Lung microvascular endothelial cell (primary cell): Measurements from ENCODE around the gene C1orf216. TPM values are rescaled to one million over a fixed set of nuclear protein-coding genes. Genes with fewer than 3 reads are reported as not detected.
A peak's percentile ranks its signal among the peaks of the same experiment; 100 is the strongest.
"Not testable (repeated sequence)": the region's sequence is repeated elsewhere in the genome, so short reads cannot be mapped to it uniquely, and the experiment has no call there.

Experiments
- DNase-seq, 2 donors: peaks; one replicate each; pipeline versions ENCODE4 v3.0.0 to v3.0.0-alpha.2; 2010; ENCODE audit warnings: low read depth in 2 of 2
- total RNA-seq: library from RNA; depleted of rRNA; stranded (reverse); fragments of >200 nt; gene quantifications from 2 replicates; pipeline ENCODE4 v1.2.1, GENCODE V29; 2014

The C1orf216 gene
- 12.2 and 17.1 TPM in 2 replicates for total RNA-seq

- DNase-seq = peak; percentile 73 to 80
Observed at GRCh38 chr1:35718492-35719336, at the start of gene C1orf216. Gene C1orf216 (minus strand): TSS chr1:35718884. CDS start chr1:35716321, 2,563 bp downstream.

- DNase-seq = no peak
Observed at GRCh38 chr1:35764283-35764682, 45.6 kb upstream of the C1orf216 start.

GRCh38 chr1:35763201-35763600 lies 44.5 kb upstream of the C1orf216 start:
- no peak for DNase-seq

- peak in 1 of 2 donors; percentile 63 for DNase-seq
Observed at GRCh38 chr1:35762141-35762540, 43.5 kb upstream of the C1orf216 start.

GRCh38 chr1:35756064-35756463 lies 37.4 kb upstream of the C1orf216 start:
- DNase-seq = no peak

- no peak for DNase-seq
Observed at GRCh38 chr1:35753626-35754260, 35.1 kb upstream of the C1orf216 start.

DNA sequence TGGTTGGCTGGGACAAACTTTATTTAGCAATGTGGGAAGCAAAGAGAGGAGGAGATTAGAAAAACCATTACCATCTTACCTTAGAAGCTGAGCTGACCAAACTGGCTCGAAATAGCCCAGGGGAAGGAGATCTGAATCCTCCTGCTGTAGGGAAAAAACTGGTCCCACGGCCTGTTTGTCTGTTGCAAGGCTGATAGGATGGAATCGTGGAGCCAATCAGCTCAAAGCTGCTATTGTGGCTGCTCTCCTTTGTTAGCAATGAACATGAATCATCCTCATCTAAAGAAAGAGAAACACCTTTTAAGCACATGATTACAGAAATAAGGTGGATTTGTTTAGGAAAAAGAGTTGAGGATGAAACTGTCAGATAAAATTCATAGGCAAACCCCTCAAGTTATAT lies 29.6 kb upstream of the C1orf216 start:
- DNase-seq = no peak

DNA sequence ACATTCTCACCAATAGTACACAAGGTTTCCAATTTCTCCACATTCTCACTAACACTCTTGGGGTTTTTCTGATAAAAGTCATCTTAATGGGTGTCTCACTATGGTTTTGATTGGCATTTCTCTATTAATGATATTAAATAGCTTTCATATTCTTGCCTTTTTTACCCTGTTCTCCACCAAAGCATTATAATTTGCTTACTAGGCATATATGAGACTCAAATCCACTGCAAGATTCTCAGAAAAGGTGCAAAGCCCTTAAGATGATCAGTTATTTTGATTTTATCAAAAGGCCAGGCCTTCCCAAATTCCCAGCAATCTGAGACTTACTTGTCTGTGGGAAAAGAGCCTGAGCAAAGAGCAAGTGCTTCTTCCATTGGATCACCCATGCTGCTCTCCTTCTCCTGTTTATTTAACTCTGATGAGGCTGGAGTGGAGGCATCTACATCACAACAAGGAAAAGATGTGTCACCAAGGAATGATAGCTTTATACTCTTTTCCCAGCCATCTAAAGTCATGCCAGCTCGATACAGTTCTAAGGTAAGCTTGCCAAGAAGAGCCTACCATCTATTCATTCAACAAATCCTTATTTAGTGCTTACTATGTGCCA lies 26.5 kb upstream of the C1orf216 start:
- DNase-seq = no peak

DNA sequence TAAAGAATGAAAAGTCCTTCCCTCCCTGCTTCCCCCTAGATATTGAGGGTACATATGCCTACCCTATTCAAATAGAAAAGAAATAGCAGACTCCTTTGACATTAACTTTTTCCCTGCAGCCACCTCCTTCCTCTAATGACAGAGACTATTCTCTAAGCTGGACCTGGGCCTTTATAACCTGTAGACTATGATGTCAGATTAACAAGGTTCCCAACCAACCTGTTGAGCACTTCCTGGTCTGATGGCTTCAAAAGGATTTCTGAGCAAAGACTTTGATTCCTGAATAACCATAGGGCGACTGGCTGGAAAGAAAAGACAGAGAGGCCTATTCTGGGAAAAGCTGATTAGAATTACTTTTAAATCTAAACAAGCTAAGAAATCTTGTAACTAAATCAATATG lies 18.4 kb upstream of the C1orf216 start:
- DNase-seq = no peak

DNA sequence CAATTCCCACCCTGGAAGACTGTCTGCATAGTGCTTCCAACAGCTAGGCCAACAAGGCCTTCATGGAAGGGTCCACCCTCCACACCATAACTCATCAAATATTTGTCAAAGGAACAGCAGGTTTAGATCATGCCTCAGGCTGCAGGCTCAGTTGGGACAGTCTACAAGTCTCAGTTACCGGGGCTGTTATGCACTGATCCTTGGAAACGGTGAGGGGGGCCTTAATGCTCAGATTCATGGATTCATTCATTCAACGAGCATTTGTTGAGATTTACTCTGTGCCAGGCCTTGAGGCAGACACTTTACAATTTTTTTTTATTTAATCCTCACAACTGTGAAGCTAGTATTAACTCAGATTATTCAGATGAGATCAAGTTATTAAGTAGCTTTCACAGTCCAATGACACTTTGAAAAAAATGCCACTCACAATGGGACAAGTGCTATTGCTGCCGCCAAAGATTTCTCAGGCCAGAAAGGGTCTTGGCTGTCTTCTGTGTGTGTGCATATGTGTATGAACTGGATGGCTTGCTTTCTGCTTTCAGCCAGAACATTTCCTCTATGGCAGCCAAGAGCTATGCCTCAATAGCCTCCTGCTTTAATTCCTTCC lies 8.9 kb upstream of the C1orf216 start:
- DNase-seq = no peak

GRCh38 chr1:35726450-35727433 lies 8.1 kb upstream of the C1orf216 start:
- DNase-seq = peak; percentile 68 to 77

- no peak for DNase-seq
Observed at GRCh38 chr1:35725596-35725995, 6.9 kb upstream of the C1orf216 start.

- peak; percentile 26 to 59 for DNase-seq
Observed at GRCh38 chr1:35717911-35718476, 690 bp downstream of the C1orf216 start.

- DNase-seq = peak; percentile 76 to 81
Observed at GRCh38 chr1:35715568-35716002, 3.1 kb downstream of the C1orf216 start.

- no peak for DNase-seq
Observed at GRCh38 chr1:35714921-35715567, 3.6 kb downstream of the C1orf216 start.

DNA sequence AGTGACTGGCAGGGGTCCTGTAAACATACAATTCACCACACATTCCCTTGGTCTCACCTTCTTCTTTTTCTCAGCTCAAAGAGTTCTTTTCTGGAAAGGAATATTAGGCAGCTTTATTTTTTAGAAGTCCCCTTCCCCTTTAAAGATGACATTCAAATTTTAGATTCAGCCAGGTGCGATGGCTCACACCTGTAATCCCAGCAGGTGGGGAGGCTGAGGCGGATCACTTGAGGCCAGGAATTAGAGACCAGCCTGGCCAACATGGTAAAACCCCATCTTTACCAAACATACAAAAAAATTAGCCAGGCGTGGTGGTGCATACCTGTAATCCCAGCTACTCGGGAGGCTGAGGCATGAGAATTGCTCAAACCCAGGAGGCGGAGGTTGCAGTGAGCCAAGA lies 7.6 kb downstream of the C1orf216 start:
- not testable (repeated sequence) for DNase-seq

DNA sequence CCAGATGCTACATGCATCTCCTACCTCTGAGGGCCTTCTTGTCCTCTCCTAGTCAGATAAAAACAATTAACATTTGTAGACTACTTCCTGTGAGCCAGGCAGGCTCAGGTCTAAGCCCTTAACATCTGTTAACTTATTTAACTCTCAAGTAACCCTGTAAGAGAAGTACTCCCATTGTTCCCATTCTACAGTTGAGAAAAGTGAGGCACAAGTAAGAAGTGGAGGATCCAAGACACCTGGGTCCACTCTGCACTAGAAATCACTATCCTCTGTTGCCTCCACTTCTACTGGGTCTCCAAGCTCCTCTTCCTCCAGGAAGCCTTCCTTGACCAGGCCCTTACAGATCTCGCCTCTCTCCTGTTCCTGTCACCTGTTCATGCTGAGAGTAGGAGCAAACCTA lies 9.7 kb downstream of the C1orf216 start:
- no peak for DNase-seq

DNA sequence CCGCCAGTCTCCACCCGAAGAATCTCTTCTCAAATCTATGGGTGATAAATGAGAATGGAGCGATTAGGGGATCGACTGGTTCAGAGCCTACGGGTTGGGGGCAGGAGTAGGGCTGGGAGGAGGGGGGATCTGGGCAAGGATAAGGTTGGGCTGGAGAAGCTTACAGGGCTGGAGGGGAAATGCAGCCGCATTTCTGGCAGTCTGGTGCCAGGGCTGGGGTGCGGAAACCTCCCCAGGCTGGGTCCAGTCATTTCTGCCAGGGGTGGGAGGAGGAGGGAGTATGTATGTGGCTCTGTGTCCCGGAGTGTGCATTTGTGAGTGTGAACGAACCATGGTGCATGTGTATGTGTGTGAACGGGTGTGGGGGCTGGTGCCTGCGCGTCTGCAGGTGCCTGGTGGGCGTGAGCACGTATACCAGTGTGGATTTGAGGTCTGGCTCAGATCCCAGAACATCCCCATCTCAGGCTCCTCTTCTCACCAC lies 10.2 kb downstream of the C1orf216 start:
- no peak for DNase-seq

DNA sequence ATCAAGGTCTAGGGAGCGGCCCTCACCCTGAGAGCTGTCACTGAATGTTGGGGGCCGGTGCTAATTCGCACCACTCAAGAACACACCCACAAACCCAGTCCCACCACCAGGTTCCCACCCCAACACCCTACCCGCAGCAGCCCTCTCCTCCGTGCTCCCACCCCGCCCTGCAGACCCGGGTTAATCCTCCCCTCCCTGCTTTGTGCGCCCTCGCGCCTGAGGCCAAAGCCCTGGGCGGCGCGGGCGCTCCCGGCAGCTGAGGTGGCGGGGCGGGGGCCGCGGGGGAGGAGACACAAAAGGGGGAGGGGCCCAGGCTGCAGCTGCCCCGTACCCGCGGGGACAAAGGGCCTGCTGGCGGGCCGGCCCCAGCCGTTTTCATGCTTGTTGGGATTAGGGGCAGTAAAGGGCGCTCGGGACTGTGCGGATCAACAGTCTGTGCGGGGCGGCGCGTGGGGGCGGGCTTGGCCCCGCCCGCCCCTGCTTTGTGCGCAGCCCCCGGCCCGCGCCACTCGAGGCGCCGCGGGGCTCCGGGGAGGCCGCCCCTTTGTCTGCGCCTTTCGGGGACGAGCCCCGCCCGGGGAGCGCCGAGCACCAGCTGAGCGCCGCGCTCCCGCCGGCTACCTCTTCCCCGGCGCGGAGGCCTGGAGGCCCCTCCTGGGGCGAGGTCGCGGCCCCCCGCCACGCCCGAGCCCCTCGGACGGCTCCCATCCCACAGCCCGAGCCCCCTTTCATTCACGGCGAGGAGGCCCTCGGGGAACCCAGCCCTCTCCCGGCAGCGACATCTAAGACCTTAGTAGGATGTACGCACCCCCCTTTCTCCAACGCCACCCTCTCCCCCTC lies 10.9 kb downstream of the C1orf216 start:
- DNase-seq = peak in 1 of 2 donors; percentile 17
